RWPE1 (cell line): ENCODE data around the gene LPIN1.
A peak's percentile ranks its signal among the peaks of the same experiment; 100 is the strongest.

Source experiments
- CTCF ChIA-PET: fragments of 350-600 bp; sonication (Branson Sonifier 250); formaldehyde crosslinking; extraction: SDS; loops from one replicate; lab custom pipeline; 2021; lab: Yijun Ruan, JAX
- POLR2A ChIA-PET: fragments of 400-600 bp; formaldehyde crosslinking; extraction: SDS; loops from one replicate; lab custom pipeline; 2020; ENCODE audit warnings: antibody characterized with exemption; ENCODE audit not compliant: low non-redundant PET; lab: Yijun Ruan, JAX
- DNase-seq: peaks from one replicate; pipeline ENCODE4 v3.0.0; 2012; ENCODE audit warnings: low spot score
- H3K27ac ChIP-seq: fragments of 450-650 bp; 2 replicates; pipeline ENCODE4 v1.5.1; 2017
- CTCF ChIP-seq: fragments of 450-650 bp; conservative IDR thresholded peaks from 2 replicates; pipeline ENCODE4 v1.5.1; 2017; ENCODE audit warnings: low read depth, mild to moderate bottlenecking

The LPIN1 gene

GRCh38 chr2:11746807-11747459, 501 bp downstream of the LPIN1 start:
- peak overlapping the region; percentile 87 for H3K27ac ChIP-seq
- CTCF ChIA-PET: interaction anchor here (0.8 to 1.2 kb wide), 2 partner anchors 8 to 32 kb away, joined by 3 read pairs; no protein-coding TSS in a partner anchor
- POLR2A ChIA-PET: no interaction called here
- peak; percentile 45 for DNase-seq
- no peak for TF ChIP-seq CTCF

- ChIA-PET POLR2A (no interaction called here), CTCF (interaction anchor here (1.2 kb wide), 1 partner anchor 10 kb away, joined by 3 read pairs; no protein-coding TSS in a partner anchor)
- peak overlapping the region; percentile 57 for H3K27ac ChIP-seq
- no peak for DNase-seq
- TF ChIP-seq CTCF: no peak
These were observed 1.8 kb downstream of the LPIN1 start for GRCh38 chr2:11748018-11748860.

GRCh38 chr2:11748861-11749645, 2.6 kb downstream of the LPIN1 start:
- peak overlapping the region; percentile 56 for H3K27ac ChIP-seq
- CTCF ChIA-PET: interaction anchor here (0.5 to 0.7 kb wide), 2 partner anchors 12 to 984 kb away, joined by 3 to 4 read pairs; no protein-coding TSS in a partner anchor
- TF ChIP-seq CTCF: no peak
- DNase-seq: no peak
- POLR2A ChIA-PET: interaction anchor here (0.6 kb wide), 1 partner anchor 905 kb away, joined by 11 read pairs; no protein-coding TSS in a partner anchor

- no peak for TF ChIP-seq CTCF
- no peak for DNase-seq
- H3K27ac ChIP-seq: peak overlapping the region; percentile 56
- ChIA-PET CTCF (interaction anchor here (0.5 to 0.7 kb wide), 2 partner anchors 11 to 983 kb away, joined by 3 to 4 read pairs; no protein-coding TSS in a partner anchor), POLR2A (interaction anchor here (0.6 kb wide), 1 partner anchor 904 kb away, joined by 11 read pairs; no protein-coding TSS in a partner anchor)
These were observed 3.4 kb downstream of the LPIN1 start for GRCh38 chr2:11749646-11750349.

- ChIA-PET POLR2A (no interaction called here), CTCF (interaction anchor here (0.6 kb wide), 2 partner anchors 146 to 1932 kb away, joined by 3 read pairs; no protein-coding TSS in a partner anchor)
- peak overlapping the region; percentile 56 for H3K27ac ChIP-seq
- TF ChIP-seq CTCF: no peak
- DNase-seq: peak; percentile 26
These were observed 4.0 kb downstream of the LPIN1 start for GRCh38 chr2:11750422-11750821.
